Bronchial epithelial cell (primary cell): Measurements from ENCODE around the gene EFS. TPM values are rescaled to one million over a fixed set of nuclear protein-coding genes. Genes with fewer than 3 reads are reported as not detected.
A peak's percentile ranks its signal among the peaks of the same experiment; 100 is the strongest.

Experiments used
- DNase-seq: peaks from one replicate; pipeline ENCODE4 v3.0.0-alpha.2; 2010; ENCODE audit warnings: low read depth
- FAIRE-seq: peaks from 2 replicates; lab custom pipeline; 2011; peaks lifted over from hg19 to GRCh38; lab: Jason Lieb, UNC
- H3K27me3 ChIP-seq: 2 replicates; pipeline ENCODE4 v1.5.1; 2011; ENCODE audit warnings: low read length; ENCODE audit not compliant: control insufficient read depth, insufficient read depth
- H3K36me3 ChIP-seq: 2 replicates; pipeline ENCODE4 v1.5.1; 2011; ENCODE audit warnings: low read length; ENCODE audit not compliant: control insufficient read depth, insufficient read depth
- H3K4me3 ChIP-seq: 2 replicates; pipeline ENCODE4 v1.5.1; 2011; ENCODE audit warnings: mild to moderate bottlenecking, low read depth, low read length, control low read depth
- CTCF ChIP-seq: IDR thresholded peaks from 2 replicates; pipeline ENCODE4 v1.5.1; 2011; ENCODE audit warnings: mild to moderate bottlenecking, moderate library complexity, low read length, control low read depth, inconsistent platforms; ENCODE audit not compliant: insufficient read depth, severe bottlenecking
- total RNA-seq: library from RNA; depleted of rRNA; stranded (reverse); fragments of >200 nt; gene quantifications from 2 replicates; pipeline ENCODE4 v1.2.1, GENCODE V29; 2014

The EFS gene
- total RNA-seq, 1 donor from 2014 or later = 2.4 TPM

DNA sequence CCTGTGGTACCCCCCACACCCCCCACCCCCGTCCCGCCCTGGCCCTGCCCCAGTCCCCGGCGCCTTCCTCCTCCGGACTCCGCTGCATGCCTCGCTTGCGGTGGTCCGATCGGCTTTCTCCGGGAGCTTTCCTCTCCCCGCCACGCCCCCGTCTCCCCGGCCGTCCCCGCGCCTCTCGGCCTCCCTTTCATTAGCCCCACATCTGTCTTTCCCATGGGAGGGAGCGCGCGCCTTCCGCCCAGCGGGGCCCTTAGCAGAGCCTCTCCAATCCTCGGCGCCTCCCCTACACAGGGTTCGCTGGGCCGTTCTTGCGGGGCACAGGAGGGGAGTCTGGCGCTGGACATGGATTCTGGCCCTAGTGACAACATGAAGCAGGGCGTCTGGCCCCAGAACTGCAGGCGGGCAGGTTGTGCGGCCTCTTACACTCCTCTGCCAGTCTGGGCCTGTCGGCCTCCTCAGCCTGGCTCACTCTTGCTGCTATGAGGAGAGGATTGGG lies 1.5 kb upstream of the EFS start:
- Histone ChIP-seq H3K36me3 (no peaks in the 10 kb centered on the region), H3K4me3 (peak overlapping the region; percentile 52), H3K27me3 (no peaks in the 10 kb centered on the region)
- no peak for FAIRE-seq
- no peak for TF ChIP-seq CTCF
- peak; percentile 71 for DNase-seq

- no peak for TF ChIP-seq CTCF
- Histone ChIP-seq H3K36me3 (no peaks in the 10 kb centered on the region), H3K27me3 (no peaks in the 10 kb centered on the region), H3K4me3 (peak overlapping the region; percentile 52)
- FAIRE-seq (no peak), DNase-seq (peak; percentile 50)
These were observed 907 bp upstream of the EFS start for GRCh38 chr14:23365732-23366425.

GRCh38 chr14:23364164-23365035 lies 572 bp downstream of the EFS start:
- no peak for TF ChIP-seq CTCF
- Histone ChIP-seq H3K27me3 (no peaks in the 10 kb centered on the region), H3K36me3 (peaks cover 8% of the 10 kb centered on the region), H3K4me3 (peak overlapping the region; percentile 52)
- DNase-seq = no peak
- no peak for FAIRE-seq

DNA sequence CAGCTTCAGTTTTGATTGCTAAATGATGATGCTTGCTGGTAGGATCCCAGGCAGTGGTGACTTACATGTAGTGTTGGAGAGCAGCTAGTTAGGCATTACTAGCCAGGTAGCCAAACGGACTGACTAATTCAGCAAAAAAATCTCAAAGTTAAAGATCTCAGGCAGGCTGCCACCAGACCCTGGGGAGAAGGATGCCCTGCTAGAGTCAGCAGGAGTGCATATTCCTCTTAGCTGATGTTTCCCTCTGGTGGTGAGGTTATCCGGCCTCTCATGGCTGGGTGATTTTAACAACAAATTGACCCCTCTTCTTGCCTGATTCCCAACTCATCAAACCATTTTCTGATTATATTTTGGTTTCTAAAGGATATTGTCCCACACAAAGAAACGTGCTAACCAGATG lies 2.8 kb downstream of the EFS start:
- TF ChIP-seq CTCF = no peak
- H3K36me3 ChIP-seq = peaks cover 8% of the 10 kb centered on the region
- DNase-seq (no peak), FAIRE-seq (no peak)
- no peaks in the 10 kb centered on the region for H3K27me3 ChIP-seq
- no peak overlapping the region for H3K4me3 ChIP-seq

DNA sequence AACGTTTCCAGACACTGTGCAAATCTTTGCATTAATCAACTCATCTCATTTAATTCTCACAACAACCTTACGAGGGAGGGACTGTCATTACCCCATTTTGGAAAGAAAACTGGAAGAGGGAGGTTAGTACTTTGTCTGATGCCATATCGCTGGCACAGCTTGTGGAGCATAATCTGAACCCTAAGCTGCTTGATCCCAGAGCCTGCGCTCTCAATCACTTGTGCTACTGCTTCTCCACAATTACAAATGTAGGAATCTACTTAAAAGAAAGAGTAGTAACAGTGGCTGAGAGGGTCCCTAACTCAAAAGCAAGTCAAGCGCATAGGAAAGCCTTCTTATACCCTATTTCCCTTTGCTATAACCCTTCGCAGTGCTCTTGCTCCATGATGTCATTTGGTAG lies 3.2 kb downstream of the EFS start:
- H3K27me3 ChIP-seq = no peaks in the 10 kb centered on the region
- H3K4me3 ChIP-seq = no peak overlapping the region
- H3K36me3 ChIP-seq = peaks cover 8% of the 10 kb centered on the region
- FAIRE-seq (no peak), DNase-seq (no peak)
- no peak for TF ChIP-seq CTCF
